ENCODE measurements around the gene MACROD2. TPM values are rescaled to one million over a fixed set of nuclear protein-coding genes. Genes with fewer than 3 reads are reported as not detected.

MACROD2 gene
- total RNA-seq, 1 donor from 2014 or later = 47.7 TPM

DNA sequence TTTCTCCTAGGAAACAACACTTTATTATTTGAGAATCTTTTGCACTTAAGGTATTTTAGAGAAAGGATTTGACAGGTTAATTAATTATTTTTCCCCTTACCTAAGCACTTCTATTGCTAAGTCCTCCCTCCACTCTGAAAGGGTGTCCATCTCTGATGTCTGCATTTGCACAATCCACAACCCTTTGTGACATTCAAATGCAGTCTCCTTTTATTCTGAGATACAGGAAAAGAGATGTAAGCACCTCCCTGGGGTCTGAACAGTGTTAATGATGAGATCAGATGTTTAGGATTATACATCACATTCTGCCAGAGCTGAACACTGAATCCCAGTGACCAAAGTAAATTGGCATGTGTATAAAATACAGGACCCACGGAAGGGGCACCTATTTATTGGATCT, 1206.3 kb downstream of the MACROD2 start:
- FAIRE-seq = no peak

DNA sequence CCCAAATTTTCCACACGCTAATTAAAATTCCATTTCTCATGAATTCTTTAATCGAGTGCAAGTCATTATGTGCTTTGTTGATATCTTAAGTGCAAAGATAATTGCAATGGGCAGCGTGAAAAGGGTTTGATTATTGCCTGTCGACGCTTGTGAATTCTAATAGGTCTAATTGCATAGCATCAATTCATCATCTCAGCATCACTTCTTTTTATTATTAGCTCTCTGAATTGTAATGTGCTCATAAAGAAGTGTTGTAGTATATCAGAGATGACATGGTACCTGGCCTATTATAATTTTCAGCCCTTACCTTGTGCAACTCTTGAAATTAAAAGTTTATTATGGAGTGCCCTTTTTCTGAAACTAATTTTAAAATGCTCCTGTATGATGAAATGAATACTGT, 1208.9 kb downstream of the MACROD2 start:
- DNase-seq (ENCODE audit: low spot score in 2 of 2) (no peak), FAIRE-seq (no peak)

More for the DNA sequence above, 1206.3 kb downstream of the MACROD2 start:
- DNase-seq (ENCODE audit: low spot score in 2 of 2) = no peak

DNA sequence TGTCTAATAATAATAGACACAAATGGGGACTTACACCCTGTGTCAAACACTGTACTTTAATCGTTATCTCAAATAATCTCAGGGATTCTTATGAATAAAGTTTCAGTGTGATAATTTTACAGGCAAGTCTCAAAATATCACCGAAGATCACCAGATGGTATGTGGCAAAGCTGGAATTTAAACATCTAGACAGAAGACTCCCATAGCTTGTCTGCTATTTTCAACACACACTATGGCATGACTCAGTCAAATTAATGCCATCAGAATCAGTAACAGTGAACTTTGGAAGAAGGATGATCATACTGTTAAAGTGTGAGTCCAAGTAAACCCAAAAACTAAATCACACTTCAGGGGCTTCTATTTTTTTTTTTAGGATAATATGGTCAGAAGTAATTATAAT, 1209.7 kb downstream of the MACROD2 start:
- DNase-seq (ENCODE audit: low spot score in 2 of 2) = peak in 1 of 2 donors; percentile 11
- FAIRE-seq = no peak

DNA sequence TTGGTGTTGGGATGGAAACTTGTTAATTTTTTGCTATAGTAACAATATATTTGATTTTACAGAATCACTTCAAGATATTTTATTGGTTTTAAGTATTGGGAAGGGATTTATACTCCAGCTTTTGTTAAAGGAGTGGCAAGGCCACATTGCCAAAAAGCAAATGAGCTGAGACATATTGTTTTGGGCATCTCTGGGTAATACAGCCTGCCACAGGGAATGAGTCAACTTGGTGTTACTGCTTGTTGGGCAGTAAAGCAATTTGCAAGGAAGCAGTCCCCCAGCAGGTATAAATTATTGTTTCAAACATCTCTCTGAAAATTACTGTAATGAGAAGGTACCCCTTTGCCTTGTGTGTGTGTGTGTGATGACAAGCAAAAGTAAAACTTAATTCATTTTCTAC, 1210.4 kb downstream of the MACROD2 start:
- DNase-seq (ENCODE audit: low spot score in 2 of 2) (no peak), FAIRE-seq (no peak)

DNA sequence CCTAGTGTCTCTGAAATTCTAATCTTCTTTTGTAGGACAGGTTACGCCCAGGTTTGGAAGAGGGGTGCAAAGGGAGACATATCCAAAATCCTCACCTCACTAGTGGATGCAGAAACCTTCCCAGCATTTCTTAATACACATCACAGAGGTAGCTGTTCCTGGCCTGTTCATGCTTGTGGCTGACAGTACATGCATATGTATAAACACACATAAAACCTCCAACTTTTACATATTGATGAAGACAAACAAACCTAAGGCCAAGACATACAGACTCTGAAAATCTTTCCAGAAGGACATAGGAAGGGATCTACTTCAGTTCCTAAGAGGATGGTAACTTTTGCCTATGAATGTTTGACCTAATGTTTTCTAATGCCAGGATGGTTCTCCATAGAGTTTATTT, 1214.2 kb downstream of the MACROD2 start:
- FAIRE-seq (no peak), DNase-seq (ENCODE audit: low spot score in 2 of 2) (no peak)

DNA sequence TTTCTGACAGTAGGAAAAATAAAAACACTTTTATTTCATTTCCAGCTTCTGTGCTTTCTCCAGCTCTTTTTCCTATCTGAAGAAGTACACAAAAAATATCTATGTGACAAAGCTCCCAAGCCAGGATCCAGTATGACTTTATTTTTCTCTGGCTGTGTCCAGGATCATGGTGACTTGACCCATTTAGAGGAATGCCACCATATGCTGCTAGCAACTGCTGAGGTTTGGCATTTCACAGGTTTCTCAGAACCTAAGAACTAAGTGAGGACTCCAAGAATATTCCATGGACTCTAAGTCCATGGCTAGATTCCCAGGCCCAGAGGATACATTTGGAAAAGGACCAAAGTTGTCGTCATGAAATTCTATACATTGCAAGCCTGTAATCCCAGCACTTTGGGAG, 1218.7 kb downstream of the MACROD2 start:
- FAIRE-seq (no peak), DNase-seq (ENCODE audit: low spot score in 2 of 2) (no peak)

DNA sequence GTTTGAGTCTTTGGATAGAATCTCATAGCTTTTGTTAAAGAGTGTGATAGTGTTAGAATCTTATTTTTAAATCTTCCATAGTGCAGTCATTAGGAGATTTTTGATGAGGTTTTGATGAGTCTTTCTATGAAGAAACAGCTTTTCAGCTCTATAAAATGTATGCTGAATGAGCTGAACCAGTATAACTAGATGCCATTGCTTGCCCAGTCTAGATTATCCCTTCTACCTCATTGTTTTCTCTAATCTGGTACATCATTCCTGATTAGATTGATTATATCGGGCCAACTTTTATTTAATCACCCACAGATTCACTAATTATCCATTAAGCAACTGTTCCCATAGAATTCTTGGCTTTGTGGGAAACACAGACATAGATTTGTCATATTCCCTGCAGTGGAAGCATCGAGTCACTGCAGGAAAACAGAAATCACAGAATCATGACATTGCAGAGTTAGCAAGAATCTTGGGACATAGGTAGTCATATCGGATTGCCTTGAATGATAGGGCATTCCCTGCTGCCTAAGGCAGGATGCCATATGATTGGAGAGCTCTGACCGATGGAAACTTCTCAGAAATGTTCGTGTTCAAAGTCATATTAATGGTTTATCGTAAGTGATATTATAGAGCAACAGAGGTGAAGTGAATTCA, 1224.8 kb downstream of the MACROD2 start:
- no peak for DNase-seq (ENCODE audit: low spot score in 2 of 2)

DNA sequence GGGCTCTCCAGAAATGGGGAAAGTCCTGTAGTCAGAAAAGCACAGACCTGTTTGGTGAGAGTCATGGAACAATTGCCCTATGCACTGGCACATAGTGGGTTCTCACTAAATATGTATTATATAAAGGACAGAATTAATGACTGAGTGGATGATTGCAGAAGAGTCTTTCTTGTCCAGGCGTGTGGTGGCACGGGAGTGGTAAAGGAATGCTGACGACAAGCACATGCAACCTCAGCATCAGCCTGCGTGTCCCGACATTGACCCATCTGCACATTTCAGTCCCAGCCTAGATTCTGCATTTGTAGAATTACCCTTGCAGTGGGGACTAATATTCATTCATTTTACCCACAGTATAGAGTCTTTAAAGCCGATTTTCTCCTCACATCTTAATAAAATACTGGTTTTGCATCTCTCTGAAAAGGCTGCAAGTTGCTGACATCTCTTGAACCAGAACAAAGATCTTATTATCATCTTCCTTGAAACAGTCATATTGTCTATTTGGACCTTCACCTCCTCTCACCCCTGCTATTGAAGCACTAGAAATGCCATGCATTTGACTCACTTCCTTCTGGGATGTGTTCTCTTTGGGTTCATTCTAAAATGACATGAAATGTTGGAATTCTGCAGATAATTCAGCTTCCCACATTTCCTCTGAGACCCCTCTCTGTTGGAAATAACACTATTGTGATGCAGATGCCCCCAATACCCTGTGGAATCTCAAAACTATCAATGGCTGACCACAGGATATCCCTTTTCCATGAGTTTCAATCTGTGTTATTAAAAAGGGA, 1225.7 kb downstream of the MACROD2 start:
- FAIRE-seq (no peak), DNase-seq (ENCODE audit: low spot score in 2 of 2) (no peak)

More for the DNA sequence above, 1224.8 kb downstream of the MACROD2 start:
- no peak for FAIRE-seq

DNA sequence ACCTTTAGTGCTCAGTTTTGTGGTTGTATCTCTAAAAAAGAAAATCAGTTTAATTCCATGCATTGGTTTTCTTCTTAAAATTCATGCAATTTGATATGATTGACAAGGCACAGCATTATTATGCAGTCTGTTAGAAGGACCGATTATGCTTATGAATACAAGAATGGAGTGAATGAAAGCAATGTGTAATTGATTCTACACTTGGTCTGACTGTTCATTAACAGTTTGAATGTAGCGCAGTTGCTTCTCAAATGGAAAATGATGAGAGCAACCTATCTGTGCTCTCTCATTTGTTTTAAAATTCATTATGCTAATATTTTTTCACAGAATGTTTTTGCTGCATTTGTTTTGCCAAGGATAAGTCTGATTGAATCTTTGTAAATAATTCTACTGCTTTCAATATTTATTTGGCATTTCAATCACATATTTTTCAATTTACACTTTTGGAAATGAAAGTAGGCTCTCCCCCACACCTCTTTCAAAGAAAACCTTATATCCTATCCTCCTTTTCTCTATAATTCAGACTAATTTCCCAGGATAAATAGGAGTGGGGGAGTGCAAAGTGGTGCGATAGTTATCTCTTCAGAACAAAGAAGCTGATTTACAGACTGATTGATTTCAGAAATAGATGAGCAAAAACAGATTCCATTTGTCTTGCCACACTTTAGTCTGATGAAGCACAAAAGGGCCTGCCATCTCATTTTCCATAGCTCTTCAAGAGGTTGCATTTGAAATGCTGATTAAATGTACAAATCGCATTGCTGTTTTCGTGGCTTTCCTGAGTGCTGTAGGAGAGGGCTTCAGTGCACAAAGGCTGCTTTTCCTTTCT, 1227.4 kb downstream of the MACROD2 start:
- FAIRE-seq (no peak), DNase-seq (ENCODE audit: low spot score in 2 of 2) (no peak)

DNA sequence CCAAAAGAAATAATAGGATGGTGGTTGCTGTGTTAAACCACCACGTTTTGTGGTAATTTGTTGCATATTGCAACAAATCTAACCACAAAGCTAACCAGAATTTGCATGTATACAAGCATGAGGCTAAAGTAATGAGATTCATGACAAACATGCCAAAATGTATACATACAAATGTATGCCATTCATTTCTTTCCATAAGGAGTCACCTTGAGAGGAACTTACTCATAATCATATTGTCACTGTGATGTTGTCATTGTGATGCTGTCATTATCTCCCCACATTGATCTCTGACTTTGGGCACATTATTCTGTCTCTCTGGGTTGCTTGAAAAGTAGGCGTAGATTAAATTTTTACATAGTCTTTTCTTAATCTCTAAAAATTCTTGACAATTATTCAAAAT, 1228.9 kb downstream of the MACROD2 start:
- FAIRE-seq = no peak
- DNase-seq (ENCODE audit: low spot score in 2 of 2) = no peak

DNA sequence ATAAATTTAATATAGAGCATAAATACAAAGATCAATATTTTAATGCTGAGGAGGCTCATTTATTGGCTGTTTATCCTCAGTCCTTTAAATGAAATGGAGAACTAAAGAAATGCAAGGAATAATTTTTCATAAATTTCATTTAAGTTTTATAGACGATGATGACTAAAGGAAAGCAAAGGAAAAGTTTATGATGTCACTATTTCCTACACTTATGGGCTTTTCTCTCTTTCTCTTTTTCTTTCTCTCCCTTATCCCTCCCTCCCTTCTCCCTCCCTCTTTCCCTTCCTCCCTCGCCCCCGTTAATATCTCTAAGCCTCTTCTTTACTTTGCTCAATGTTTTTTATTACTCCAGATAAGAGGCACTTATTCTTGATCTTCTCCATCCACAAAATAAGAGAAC, 1231.8 kb downstream of the MACROD2 start:
- DNase-seq (ENCODE audit: low spot score in 2 of 2) = no peak
- FAIRE-seq = no peak

DNA sequence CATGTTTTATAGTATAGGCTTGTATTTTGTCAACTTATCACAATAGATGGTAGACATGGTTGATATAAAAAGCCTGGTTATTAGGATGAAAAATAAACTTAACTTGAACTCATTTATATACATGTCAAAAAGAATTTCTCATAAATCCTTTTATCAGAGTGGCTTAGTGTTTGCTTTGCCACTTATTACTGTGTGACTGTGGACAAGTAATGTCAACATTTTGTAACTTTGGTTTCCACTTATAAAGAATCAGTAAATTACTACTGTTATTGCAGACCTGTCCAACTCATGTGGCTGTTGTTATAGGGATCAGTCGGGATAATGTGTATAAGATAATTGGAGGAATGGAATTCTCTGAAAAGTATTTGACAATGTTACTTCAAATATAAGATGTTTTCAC, 1236.9 kb downstream of the MACROD2 start:
- DNase-seq (ENCODE audit: low spot score in 2 of 2) (no peak), FAIRE-seq (no peak)

DNA sequence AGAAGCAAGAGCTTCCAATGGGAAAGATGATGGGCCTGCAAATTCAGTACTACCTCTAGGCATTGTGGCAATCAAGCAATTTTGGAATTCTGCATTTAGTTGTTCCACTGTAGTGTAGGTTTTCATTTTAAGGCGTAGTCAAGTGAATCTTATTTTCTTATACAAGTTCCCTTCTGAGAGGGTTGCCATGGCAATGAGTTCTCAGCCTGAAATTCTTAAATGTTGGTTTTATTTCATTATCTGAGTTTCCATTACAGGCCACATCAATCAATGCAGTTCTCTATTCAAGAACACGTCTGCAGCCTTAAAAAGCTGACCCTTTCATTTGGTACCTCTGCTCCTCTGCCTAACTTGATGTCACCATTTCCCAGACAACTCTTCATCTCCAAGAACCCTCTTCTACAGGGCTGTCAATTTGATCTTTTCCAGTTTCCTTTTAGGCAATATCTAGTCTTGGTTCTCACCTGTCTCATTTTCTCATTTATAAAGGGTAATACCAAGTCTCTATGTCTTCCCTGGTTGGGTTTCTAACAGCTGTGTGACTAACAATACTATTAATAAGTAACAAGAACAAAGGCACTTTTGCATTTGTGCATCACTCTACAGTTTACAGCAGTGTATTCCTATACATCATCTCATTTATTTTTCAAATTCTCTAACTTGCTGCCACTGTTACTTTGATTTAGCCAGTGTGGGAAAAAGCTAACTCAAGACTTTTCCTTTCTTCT, 1240.3 kb downstream of the MACROD2 start:
- DNase-seq (ENCODE audit: low spot score in 2 of 2) = no peak
- FAIRE-seq = no peak

DNA sequence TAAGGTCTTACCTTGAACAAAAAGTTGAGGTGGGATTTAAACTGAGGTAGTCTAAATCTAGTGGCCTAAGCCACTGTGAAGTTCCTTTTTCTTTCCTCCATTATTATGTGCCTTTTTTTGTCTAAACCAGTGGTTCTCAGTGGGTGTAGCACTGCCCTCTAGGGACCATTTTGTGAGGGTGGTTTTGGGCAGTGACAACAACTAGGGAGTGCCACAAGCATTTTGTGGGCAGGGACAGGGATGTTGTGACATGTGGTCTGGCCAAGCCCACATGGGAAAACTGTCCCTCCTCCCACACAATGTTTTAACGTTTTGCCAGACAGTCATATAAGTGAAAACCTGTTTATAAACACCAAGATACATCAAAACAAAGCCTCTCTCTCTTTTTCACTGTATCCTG, 1241.5 kb downstream of the MACROD2 start:
- no peak for FAIRE-seq
- DNase-seq (ENCODE audit: low spot score in 2 of 2) = no peak

DNA sequence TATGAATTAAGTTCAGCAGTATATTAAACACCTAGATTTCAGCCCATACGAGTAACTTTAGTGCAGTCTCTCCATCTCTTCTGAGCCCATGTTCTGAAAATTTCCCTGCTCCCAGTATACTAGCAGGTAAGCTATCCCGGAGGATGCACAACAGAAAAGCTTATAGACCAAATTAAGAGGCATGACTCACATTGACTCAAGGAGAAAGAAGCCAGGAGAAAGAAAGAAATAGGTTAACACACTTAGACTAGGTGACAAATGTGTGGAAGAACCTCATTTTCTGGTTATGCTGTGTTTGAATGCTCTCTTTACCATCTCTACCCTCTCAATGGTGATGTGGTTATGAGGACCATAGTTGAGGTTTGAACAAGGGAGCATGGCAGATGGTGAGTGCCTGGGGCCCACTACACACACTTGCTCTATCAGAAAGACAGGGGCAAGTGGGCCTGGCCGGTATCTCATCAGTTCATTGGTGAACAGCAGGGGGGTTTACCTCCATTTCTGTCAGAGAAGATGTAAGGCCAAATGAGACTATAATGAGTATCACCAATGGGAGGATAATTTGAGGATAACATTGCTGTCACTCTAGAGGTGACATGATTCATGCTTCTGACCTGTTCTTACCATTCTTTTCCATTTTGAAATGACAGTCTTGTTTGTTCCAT, 1244.4 kb downstream of the MACROD2 start:
- FAIRE-seq = no peak
- DNase-seq (ENCODE audit: low spot score in 2 of 2) = no peak

DNA sequence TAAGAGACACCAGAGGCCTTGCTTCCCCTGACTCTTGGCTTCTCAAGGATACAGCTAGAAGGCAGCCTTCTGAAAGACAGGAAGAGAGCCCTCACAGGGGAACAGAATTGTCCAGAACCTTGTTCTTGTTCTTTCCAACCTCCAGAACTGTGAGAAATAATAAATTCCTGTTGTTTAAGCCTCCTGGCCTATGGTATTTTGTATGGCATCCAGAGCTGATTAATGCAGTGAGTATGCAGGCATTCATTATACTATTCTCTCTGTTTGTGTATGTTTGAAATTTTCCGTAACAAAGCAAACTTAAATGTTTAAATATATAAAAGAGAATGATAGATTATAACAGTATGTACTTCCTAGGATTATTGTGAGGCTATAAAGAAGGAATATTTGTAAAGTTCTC, 1245.5 kb downstream of the MACROD2 start:
- DNase-seq (ENCODE audit: low spot score in 2 of 2) = no peak
- no peak for FAIRE-seq

DNA sequence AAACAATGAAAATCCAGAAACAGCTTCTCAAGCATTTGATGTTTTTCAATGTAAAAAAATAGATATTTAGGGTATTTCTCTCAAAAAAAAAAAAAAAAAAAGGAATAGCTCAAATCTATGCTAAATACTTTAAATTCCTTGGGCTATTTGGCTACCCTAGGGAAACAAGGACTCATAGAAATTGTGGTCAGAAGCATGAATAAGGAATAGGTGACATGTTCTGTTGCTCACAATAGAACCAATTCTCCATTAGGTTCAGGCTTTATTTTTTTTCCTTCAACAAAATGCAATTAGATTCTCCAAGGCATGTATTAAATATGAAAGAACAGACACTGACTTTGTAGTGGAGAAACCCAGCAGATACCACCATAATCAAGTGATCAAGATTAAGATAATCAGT, 1246.4 kb downstream of the MACROD2 start:
- DNase-seq (ENCODE audit: low spot score in 2 of 2) = no peak
- FAIRE-seq = no peak

DNA sequence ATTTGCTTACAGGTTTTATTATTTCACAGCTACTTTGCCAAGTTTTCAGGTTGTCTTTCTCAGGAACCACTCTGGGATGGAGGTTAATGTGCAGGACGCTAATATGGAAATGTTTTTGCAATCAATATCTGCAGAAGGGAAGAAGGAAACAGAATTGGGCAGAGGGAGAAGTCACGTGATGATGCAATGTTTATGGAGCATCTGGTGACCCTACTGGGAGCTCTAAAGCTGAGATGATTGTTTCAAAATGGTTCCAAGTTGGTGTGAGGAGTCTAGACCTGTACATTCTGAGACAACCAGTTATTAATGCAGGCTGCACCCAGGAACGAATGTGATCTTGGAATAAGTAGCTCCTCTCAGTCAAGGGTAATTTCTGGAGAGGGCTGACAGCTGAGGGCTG, 1247.5 kb downstream of the MACROD2 start:
- DNase-seq (ENCODE audit: low spot score in 2 of 2) (no peak), FAIRE-seq (no peak)

DNA sequence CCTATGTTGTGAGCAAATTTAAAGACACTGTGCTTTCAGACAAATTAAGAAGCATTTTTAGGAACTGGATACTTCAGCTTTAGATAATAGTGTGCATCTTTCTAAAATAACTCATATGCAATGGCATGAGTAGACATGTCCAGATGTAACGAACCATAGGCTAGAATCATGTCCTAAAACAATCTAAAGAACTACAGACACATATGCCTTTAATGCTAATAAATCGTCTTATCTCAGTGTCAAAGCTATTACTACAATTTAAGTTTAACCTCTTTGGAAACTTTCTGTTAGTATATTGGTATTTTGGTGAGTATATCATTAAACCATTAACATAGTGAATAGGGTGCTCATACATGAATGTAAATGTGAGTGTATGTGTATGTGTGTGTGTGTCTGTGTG, 1250.6 kb downstream of the MACROD2 start:
- FAIRE-seq = no peak

More for the DNA sequence above, 1250.6 kb downstream of the MACROD2 start:
- no peak for DNase-seq (ENCODE audit: low spot score in 2 of 2)
